Amygdala (tissue), 56 donors: Measurements from ENCODE around the gene KAZN.

Experiments
- DNase-seq, 56 donors: peaks; one replicate each; lab custom pipeline; 2025; lab: John Stamatoyannopoulos, UW

The KAZN gene

GRCh38 chr1:14636897-14637632 lies 38.6 kb downstream of the KAZN start:
- no peak for DNase-seq

DNA sequence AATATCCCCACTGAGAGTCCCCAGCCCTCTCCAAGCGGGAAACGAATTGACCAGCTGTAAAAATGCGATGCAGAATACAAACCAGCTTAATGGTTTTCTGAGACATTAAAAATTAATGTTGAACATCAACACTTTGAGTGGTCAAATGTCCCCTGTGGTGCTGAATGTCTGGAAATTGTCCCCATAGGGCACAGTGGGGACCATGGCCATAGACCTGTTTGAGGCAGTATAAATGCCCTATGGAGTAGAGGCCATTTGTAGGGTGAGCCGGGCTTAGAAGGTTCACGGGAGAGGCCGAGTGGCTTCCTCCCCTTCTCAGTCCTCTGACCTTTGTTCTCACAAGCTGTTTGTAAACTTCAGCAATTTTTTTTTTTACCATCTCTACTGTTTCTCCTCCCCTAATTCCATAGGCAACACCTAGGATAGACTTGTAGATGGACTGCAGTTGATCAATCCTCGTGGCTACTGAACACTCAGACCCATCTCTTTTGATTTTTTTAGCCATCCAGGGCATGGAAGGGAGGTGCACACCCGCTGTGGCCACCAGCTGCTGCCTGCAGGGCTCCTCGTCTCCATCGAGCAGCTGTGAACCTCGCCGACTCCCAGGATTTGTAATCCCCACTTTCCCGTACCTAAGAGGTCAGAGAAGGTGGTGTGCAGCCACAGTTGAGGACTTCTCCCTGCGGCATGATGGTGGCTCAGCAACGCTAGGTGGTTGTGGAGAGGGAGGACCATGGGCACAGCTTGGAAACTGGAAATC lies 41.0 kb downstream of the KAZN start:
- DNase-seq: no peak

DNA sequence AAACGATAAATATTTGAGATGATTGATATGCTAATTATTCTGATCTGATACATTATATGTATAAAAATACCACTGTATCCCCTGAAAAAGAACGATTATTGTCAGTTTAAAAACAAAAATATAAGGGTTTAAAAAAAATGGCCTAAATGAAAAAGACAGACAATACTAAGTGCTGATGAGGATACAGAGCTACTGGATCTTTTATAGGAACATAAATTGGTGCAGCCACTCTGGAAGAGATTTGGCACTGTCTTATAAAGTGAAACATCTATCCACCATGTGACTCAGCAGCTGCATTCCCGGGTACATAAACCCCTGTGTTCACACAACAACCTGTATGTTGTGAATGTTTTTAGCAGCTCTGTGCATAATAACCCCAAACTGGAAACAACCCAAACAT lies 44.2 kb downstream of the KAZN start:
- no peak for DNase-seq

- DNase-seq: no peak
Measured at GRCh38 chr1:14646973-14647372, 48.5 kb downstream of the KAZN start.

DNA sequence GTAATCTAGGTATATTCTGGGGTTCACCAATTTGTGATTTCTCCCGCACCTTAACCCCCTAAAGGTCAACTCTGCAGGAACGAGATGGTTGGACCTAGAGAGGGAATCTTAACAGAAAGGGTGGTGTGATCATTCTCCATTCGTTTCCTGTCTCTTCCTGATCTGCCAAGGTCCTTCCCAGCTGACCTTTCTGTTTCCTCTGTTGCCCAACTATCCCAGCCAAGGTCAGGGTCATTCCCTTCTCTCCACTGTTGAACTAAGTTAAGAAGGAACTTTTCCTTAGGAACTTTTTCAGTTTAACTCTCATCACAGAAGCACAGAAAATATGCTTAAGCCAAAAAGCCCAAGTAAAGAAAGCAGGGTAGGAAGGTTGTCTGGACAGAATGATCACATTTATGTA lies 49.3 kb downstream of the KAZN start:
- no peak for DNase-seq

- no peak for DNase-seq
Measured at GRCh38 chr1:14648391-14648790, 49.9 kb downstream of the KAZN start.

DNA sequence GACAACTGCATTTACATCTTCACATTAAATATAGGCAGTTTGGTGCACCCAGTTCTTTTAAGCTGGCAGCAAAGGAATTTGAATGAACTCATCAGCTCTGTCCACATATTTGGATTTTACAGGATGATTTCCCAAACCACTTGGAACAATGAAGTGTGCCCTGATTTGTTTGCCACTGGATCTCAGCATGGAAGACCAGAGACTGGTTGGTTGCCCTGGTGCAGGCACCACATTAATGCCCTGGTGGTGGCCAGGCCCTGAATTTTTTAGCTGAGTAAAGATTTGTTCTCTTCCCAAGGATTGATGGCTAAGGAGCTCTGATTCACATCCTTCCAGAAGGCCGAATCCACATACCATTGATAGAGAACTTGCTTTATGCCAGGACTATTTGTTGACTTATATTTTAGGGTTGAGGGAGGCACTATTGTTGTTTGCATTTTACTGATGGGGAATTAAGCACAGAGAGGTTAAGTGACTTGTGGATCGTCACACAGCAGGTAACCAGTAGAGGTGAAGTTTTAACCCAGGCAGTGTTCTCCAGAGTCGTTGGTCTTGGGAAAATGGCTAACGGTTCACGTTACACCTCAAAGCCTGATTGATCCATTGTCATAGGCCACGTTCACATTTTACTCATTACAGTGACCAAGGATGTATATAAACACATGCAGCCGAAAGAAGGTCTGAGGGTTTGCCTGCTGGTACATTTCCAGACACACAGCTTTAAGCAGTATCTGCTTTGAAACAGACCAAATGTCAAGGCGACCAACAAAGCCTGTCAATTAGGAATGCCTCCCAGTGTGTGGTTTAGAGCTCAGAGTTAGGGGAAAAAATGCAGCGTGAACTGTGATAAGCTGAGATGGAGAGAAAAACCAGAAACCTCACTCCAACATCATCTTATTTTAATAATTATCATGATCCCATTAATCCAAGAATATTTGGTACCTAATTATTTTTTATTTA lies 50.7 kb downstream of the KAZN start:
- DNase-seq: no peak

- no peak for DNase-seq
Measured at GRCh38 chr1:14649976-14650375, 51.5 kb downstream of the KAZN start.

DNA sequence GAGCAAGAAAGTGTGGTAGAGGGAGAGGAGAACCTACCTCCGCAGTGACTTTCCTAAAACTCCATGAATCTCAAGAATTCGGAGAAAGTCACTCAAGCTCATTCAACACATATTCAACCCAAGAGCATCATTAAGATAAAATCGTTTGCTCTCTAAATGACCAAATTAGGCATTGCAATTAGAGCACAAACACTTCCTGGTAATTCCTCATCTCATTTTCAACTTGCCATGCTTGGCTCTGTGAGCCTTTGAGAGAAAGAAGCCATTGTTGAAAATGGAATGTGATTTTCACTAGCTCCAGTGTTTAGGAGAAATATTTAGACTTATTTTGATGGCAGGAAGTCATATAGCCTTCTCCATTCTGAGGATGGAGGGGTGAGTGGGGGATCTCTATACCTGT lies 52.5 kb downstream of the KAZN start:
- no peak for DNase-seq

GRCh38 chr1:14652840-14653239 lies 54.4 kb downstream of the KAZN start:
- no peak for DNase-seq

- DNase-seq: no peak
Measured at GRCh38 chr1:14653461-14653960, 55.0 kb downstream of the KAZN start.

DNA sequence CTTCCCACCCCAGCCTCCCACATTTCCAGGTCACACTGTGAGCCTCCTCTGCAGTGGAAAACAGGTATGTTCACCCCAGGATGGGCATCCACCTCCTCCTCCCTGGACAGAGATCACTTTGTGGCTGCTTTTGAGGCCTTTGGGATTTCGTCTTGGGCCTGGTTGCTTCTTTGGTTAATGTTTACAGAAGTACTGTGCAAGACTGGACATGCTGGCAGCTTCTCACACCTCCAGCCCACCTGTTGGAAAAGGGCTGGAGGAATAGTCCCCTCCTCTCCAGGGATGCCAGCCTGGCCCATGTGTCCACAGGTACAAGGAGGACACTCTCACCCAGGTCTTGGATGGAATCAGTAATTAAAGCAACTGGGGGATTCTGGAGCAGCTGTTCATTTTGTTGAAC lies 56.1 kb downstream of the KAZN start:
- no peak for DNase-seq

DNA sequence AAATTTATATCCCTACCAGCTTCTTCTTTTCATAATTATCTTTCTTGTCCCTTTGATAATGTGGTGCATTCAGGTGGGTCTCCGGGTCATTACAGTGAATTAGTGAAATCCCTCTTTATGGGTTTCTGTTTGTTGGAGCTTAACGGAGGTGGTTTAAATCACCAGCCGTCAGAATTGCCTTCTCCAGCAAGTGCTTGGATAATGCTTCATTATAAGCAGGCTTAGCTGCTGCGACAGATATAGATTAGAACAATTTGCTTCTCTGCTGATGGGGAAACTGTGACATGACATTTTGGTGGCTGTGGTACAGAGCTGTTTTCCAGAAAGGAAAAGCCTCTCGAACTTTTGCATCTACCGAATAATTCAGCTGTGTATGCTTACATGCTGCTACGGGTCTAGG lies 56.9 kb downstream of the KAZN start:
- DNase-seq: no peak

DNA sequence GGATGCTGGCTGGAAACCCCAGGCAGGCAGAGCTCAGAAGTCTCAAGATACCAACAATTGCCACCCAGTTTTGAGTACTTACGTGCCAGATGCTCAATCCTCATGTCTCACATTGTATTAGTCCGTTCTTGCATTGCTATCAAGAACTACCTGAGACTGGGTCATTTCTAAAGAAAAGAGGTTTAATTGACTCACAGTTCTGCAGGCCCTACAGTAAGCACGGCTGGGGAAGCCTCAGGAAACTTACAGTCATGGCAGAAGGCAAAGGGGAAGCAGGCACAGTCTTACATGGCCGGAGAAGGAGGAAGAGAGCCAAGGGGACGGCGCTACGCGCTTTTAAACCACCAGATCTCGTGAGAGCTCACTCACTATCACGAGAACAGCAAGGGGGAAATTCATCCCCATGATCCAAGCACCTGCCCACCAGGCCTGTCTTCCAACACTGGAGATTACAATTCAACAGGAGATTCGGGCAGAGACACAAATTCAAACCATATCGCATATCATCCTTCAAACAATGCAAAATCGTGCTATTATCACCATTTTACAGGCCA lies 58.0 kb downstream of the KAZN start:
- no peak for DNase-seq

DNA sequence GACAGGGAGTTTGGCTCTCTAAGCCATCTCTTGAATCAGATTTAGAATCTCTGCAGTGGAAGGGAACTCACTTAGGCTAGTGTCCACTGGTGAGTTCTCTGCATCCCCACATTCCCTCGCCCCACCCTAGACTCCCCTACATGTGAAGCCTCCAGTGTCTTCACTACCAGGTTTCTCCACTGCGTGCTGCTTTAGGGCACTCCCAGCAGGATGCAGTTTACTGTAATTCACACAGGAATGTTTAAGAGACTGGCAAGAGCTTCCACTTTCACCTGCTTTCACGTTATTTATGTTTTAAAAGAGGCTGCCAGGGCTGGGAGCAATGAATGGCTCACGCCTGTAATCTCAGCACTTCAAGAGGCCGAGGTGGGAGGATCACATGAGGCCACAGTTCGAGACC lies 60.2 kb downstream of the KAZN start:
- DNase-seq: no peak

DNA sequence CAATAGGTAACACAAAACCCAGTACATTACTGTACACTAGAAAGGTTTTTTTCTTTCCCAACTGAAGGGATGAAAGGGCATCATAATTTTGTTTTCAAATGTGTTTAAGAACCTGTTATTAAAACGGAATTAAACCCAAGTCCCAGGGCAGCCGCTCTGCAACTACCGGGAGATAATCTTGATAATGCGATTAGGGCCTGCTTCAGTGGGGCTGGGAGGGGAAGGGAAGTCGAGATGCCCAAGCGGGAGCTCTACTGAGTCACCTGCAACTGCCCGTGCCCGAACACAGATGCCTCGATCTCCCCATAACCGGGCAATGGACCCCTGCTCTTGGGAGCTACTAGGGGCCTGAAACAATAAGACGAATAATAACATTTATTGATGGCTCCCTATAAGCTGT lies 61.4 kb downstream of the KAZN start:
- DNase-seq: no peak

- no peak for DNase-seq
Measured at GRCh38 chr1:14660801-14661200, 62.3 kb downstream of the KAZN start.

GRCh38 chr1:14661222-14661621 lies 62.7 kb downstream of the KAZN start:
- DNase-seq: no peak

- peak in 1 of 56 donors; percentile 18 for DNase-seq
Measured at GRCh38 chr1:14662116-14662515, 63.6 kb downstream of the KAZN start.

- no peak for DNase-seq
Measured at GRCh38 chr1:14663773-14664172, 65.3 kb downstream of the KAZN start.

DNA sequence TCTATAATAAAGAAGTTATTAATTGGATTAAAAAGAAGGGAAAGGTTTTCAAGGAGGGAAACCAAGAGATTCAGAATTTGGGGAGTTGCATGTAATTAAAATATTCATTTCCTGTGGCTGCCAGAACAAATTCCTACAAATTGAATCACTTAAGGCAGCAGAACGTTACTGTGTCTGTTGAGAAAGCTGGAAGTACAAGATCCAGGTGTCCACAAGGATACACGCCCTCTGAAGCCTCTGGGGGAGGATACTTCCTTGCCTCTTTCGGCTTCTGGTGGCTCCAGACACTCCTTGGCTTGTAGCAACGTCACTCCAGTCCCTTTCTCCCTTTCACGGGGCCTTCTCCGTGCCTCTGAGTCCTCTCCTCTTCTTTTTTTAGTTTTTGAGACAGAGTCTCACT lies 67.9 kb downstream of the KAZN start:
- no peak for DNase-seq
